Esophagus squamous epithelium (tissue), 4 donors: Measurements from ENCODE around the gene SPATA7.

Experiments
- POLR2A ChIP-seq, 4 donors: fragments of 450-650 bp; IDR thresholded peaks; one replicate each; pipeline ENCODE4 v1.6.1; 2017; ENCODE audit warnings: antibody characterized with exemption in 4 of 4, mild to moderate bottlenecking in 4 of 4, moderate library complexity in 3 of 4
- TF ChIP-seq, protein P1 (sequence below), 6 experiments: fragments of 450-650 bp in 4 of 6; fragments of 200-600 bp in 2 of 6; sonication (generic) in 2 of 6; IDR thresholded peaks; one replicate each; pipeline ENCODE4 v1.5.1; 2016 to 2019; ENCODE audit warnings: antibody characterized with exemption in 6 of 6, mild to moderate bottlenecking in 4 of 6, moderate library complexity in 4 of 6

DNA sequence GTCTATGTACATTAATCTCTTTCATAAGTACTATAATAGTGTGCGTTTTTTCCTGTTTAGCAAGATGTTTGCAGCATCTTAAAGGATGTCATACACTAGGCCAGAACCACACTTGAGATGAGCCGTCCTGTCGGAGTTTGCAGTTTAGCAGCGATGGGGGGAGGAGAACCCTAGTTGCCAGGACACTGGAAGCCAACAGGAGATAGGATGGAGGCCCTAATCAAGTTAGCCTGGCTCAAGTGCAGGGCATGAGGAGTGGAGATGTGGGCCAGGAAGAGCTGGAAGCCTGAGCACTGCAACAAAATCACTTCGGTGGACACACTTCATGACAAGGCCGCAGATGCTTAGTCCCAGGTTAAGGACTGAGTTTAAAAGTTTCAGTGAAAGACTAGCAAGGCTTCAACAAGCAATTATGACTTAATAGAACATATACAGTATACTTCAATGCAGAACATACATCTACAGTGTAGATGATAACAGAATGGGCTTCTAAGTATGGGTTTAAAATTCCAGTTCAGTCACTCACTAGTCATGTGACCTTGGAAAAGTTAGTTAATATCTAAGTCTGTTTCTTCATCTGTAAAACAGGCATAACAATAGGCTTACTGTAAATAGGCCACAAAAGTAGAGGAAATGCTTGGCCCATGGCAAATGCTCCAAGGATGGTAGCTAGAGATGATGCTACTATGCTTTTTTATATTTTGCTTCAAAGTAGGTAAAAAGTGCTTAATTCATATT, 92.2 kb downstream of the SPATA7 start:
- TF ChIP-seq, protein P1, sequence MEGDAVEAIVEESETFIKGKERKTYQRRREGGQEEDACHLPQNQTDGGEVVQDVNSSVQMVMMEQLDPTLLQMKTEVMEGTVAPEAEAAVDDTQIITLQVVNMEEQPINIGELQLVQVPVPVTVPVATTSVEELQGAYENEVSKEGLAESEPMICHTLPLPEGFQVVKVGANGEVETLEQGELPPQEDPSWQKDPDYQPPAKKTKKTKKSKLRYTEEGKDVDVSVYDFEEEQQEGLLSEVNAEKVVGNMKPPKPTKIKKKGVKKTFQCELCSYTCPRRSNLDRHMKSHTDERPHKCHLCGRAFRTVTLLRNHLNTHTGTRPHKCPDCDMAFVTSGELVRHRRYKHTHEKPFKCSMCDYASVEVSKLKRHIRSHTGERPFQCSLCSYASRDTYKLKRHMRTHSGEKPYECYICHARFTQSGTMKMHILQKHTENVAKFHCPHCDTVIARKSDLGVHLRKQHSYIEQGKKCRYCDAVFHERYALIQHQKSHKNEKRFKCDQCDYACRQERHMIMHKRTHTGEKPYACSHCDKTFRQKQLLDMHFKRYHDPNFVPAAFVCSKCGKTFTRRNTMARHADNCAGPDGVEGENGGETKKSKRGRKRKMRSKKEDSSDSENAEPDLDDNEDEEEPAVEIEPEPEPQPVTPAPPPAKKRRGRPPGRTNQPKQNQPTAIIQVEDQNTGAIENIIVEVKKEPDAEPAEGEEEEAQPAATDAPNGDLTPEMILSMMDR (IDR thresholded peaks at IDR 0.05): no peak
- no peak for TF ChIP-seq POLR2A (IDR thresholded peaks at IDR 0.05)
